ENCODE data around the gene SF3A2.

SF3A2 gene

DNA sequence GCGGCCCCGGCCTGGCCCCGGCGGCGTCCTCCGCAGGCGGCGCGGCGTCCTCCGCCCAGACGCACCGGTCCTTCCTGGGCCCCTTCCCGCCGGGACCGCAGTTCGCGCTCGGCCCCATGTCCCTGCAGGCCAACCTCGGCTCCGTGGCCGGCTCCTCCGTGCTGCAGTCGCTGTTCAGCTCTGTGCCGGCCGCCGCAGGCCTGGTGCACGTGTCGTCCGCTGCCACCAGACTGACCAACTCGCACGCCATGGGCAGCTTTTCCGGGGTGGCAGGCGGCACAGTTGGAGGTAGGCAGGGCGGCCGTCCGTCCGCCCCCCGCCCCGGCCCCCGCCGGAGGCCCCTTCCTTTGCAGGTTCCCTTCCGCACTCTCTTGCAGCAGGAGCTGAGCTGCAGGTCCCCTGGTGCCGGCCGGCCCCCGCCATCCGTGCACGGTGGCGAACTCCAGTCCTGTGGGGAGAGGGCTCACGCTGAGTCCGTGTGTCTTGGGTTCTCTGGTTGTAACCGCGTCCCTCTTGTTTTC is 9.7 kb upstream of the SF3A2 start:
- DNase-seq (ENCODE audit: low read depth in 2 of 2), result no peak

DNA sequence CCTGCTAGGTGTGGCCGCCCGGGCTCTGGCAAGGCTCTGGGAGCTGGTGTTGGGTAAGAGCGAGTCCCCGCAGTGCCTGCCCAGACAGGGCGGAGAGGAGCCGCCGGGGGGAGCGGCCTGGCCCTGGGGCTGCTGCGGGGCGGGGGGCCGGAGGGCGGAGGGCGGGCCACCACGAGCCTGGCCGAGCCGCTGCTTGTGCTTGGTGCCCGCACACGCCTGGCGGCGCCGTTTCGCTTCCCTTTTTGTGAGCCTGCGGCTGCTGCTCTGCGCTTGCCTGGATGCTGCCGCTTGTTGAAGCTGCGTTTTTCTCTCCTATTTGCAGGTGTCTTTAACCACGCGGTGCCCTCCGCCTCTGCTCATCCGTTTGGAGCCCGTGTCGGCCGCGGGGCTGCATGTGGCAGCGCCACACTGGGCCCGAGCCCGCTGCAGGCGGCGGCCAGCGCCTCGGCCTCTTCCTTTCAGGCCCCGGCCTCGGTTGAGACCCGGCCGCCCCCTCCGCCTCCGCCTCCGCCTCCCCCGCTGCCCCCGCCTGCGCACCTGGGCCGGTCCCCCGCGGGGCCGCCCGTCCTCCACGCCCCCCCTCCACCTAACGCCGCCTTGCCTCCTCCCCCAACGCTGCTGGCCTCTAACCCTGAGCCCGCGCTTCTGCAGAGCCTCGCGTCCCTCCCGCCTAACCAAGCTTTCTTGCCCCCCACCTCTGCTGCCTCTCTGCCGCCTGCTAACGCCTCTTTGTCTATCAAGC is 9.0 kb upstream of the SF3A2 start:
- no peak for DNase-seq (ENCODE audit: low read depth in 2 of 2)

DNA sequence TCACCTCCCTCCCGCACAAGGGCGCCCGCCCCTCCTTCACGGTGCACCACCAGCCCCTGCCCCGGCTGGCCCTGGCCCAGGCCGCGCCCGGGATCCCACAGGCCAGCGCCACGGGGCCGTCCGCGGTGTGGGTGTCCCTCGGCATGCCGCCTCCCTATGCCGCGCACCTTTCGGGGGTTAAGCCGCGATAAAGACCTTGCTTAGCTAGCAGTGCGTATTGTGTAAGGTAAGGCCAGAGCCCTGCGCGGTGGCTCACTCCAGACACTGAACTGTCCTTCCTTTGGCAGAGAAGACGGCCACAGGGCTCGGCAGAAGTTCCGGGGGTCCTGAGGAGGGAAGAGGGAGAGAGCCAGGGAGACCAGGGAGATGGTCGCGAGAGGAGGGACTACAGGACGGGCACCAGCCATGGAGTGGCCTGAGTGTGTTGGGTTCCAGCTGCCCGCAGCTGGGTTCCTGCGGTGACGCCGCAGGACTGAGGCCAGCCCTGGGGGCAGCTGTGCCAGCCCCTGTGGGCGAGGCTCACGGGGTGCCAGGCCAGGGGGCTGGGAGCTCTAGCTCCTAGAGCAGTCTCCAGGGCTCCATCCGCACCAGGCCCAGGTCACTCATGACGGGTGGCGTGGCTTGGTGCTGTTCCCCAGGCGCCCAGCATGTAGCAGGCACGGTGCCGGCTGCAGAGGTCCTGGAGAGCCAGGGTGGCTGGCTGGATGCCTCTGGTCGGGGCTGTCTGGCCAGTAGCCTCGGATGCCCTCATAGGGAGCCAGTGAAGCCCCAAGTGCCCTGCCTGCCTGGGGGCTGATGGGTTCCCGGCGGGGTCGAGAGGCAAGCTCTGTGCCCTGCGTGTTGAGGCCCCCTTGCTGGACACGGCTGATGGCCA is 8.2 kb upstream of the SF3A2 start:
- no peak for DNase-seq (ENCODE audit: low read depth in 2 of 2)

GRCh38 chr19:2229103-2230032 is 7.3 kb upstream of the SF3A2 start:
- no peak for DNase-seq (ENCODE audit: low read depth in 2 of 2)

DNA sequence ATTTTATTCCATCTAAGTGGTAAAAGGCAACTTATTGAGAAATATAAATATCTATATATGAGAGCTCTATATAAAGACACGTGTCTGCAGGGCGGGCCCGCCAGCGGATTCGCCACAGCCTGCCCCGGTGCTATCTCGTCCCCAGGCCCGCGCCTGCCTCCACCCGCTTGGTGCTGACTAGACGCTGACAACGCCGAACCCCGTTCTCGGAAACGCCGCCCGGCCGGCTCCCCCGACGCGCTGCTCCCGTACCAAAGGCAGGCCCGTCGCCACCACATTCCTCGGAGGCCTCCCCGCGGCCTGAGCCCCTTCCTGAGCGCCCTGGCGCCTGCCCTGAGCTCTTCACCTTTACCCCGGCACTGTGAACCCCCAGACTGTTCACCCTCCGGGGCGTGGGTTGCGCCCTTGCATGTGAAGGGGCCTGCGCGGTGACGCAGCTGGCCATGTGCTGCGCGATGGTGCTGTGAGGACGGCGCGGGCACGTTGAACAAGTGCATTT is 6.5 kb upstream of the SF3A2 start:
- no peak for DNase-seq (ENCODE audit: low read depth in 2 of 2)

GRCh38 chr19:2230807-2231533 is 5.7 kb upstream of the SF3A2 start:
- DNase-seq (ENCODE audit: low read depth in 2 of 2), result no peak

- no peak for DNase-seq (ENCODE audit: low read depth in 2 of 2)
Measured at GRCh38 chr19:2231621-2232221, 4.9 kb upstream of the SF3A2 start.

- no peak for DNase-seq (ENCODE audit: low read depth in 2 of 2)
Measured at GRCh38 chr19:2232286-2233151, 4.1 kb upstream of the SF3A2 start.

GRCh38 chr19:2233601-2234280 is 2.9 kb upstream of the SF3A2 start:
- no peak for DNase-seq (ENCODE audit: low read depth in 2 of 2)

GRCh38 chr19:2234996-2235380 is 1.6 kb upstream of the SF3A2 start:
- no peak for DNase-seq (ENCODE audit: low read depth in 2 of 2)

- DNase-seq (ENCODE audit: low read depth in 2 of 2), result no peak
Measured at GRCh38 chr19:2235381-2236063, 1.1 kb upstream of the SF3A2 start.

- no peak for DNase-seq (ENCODE audit: low read depth in 2 of 2)
Measured at GRCh38 chr19:2236064-2236313, 635 bp upstream of the SF3A2 start.

DNA sequence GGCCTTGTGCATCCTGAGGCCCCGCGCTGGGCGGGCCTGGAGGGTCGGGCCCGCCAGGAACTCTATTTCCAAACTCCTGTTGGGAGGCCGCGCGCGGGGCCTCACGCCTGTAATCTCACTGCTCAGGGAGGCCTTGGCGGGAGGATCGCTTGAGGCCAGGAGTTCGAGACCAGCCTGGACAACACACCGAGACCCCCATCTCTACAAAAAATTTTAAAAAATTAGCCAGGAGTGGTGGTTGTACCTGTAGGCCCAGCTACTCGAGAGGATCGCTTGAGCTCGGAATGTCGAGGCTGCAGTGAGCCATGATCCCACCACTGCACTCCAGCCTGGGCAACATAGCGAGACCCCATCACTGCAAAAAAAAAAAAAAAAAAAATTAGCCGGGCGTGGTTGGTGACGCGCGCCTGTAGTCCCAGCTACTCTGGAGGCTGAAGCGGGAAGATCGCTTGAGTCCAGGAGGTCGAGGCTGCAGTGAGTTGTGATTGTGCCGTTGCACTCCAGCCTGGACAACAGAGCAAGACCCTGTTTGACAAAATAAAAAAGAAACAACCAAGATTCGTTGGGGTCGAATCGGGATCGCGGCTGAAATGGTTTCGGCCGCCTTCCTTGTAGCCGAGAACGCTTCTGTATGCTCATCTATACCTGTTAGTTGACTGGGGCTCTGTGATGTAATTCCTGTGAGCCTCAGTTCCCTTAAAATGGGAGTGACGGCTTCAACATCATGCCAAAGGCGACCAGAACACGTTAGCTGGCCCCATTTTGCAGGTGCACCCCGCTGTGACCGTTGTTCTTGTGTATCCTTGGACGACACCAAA is 636 bp downstream of the SF3A2 start:
- DNase-seq (ENCODE audit: low read depth in 2 of 2), result no peak

GRCh38 chr19:2237869-2238153 is 1.2 kb downstream of the SF3A2 start:
- DNase-seq (ENCODE audit: low read depth in 2 of 2), result no peak

DNA sequence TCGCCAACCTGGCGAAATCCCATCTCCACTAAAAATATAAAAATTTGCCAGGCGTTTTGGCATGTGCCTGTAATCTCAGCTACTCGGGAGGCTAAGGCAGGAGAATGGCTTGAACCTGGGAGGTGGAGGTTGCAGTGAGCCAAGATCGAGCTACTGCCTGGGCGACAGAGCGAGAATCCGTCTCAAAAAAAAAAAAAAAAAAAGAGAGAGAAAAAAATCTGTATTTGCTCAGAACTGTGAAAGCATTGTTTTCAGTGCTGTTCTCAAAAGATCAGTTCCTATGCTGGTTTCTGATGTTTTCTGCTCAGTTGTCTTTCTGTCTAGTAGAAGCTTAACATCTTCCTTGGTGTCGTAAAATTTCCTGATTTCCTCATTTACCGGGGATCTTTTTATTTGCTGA is 2.5 kb downstream of the SF3A2 start:
- DNase-seq (ENCODE audit: low read depth in 2 of 2), result no peak

GRCh38 chr19:2239771-2240770 is 3.4 kb downstream of the SF3A2 start:
- DNase-seq (ENCODE audit: low read depth in 2 of 2), result no peak
